Measurements from ENCODE around the gene TCF12.

TCF12 gene

GRCh38 chr15:56918046-56918938 lies at the start of gene TCF12:
TSS of gene TCF12 (plus strand) at chr15:56918644. CDS start at chr15:56919914, 1,270 bp downstream.
- DNase-seq, result peak; percentile 92

GRCh38 chr15:56869573-56869972 lies 48.9 kb upstream of the TCF12 start:
- peak; percentile 76 for DNase-seq

GRCh38 chr15:56871185-56871584 lies 47.3 kb upstream of the TCF12 start:
- DNase-seq, result no peak

GRCh38 chr15:56871867-56872266 lies 46.6 kb upstream of the TCF12 start:
- DNase-seq, result no peak

- DNase-seq, result no peak
Measured at GRCh38 chr15:56877255-56877970, 41.0 kb upstream of the TCF12 start.

GRCh38 chr15:56879502-56879901 lies 38.9 kb upstream of the TCF12 start:
- DNase-seq, result no peak

GRCh38 chr15:56883088-56883487 lies 35.4 kb upstream of the TCF12 start:
- no peak for DNase-seq

- DNase-seq, result no peak
Measured at GRCh38 chr15:56886363-56886931, 32.0 kb upstream of the TCF12 start.

GRCh38 chr15:56886932-56887781 lies 31.3 kb upstream of the TCF12 start:
- DNase-seq, result peak; percentile 89

- no peak for DNase-seq
Measured at GRCh38 chr15:56887782-56888438, 30.5 kb upstream of the TCF12 start.

GRCh38 chr15:56890038-56890437 lies 28.4 kb upstream of the TCF12 start:
- DNase-seq, result no peak

- DNase-seq, result no peak
Measured at GRCh38 chr15:56891852-56892440, 26.5 kb upstream of the TCF12 start.

GRCh38 chr15:56892659-56893363 lies 25.6 kb upstream of the TCF12 start:
- DNase-seq, result no peak

GRCh38 chr15:56893364-56893678 lies 25.1 kb upstream of the TCF12 start:
- no peak for DNase-seq

- no peak for DNase-seq
Measured at GRCh38 chr15:56894601-56895000, 23.8 kb upstream of the TCF12 start.

GRCh38 chr15:56901931-56902330 lies 16.5 kb upstream of the TCF12 start:
- no peak for DNase-seq

GRCh38 chr15:56906766-56907165 lies 11.7 kb upstream of the TCF12 start:
- no peak for DNase-seq

GRCh38 chr15:56910801-56911200 lies 7.6 kb upstream of the TCF12 start:
- no peak for DNase-seq

GRCh38 chr15:56913241-56913640 lies 5.2 kb upstream of the TCF12 start:
- no peak for DNase-seq

- DNase-seq, result no peak
Measured at GRCh38 chr15:56913670-56914069, 4.8 kb upstream of the TCF12 start.

- DNase-seq, result no peak
Measured at GRCh38 chr15:56915888-56916287, 2.6 kb upstream of the TCF12 start.
